SK-N-SH treated with all-trans-retinoic acid at 6 μM for 48 hours (cell line): ENCODE results near the gene STMND1.
"Not testable (repeated sequence)": the region's sequence is repeated elsewhere in the genome, so short reads cannot be mapped to it uniquely, and the experiment has no call there.

Experiments used
- ATAC-seq: fragments of 200-7000 bp; cut with Tn5 transposase; 3 replicates; pipeline ENCODE4 v1.9.1; 2020; ENCODE audit warnings: mild to moderate bottlenecking, moderate library complexity
- ARNTL ChIP-seq: fragments of 450-650 bp; formaldehyde crosslinking; IDR thresholded peaks from 2 replicates; pipeline ENCODE4 v1.5.0; 2020; ENCODE audit warnings: low read depth, mild to moderate bottlenecking, moderate library complexity, borderline replicate concordance
- BACH2 ChIP-seq: fragments of 250-450 bp; sonication (Bioruptor Pico); IDR thresholded peaks from 2 replicates; pipeline ENCODE4 v1.9.0; 2021; ENCODE audit warnings: mild to moderate bottlenecking, borderline replicate concordance
- CSDC2 ChIP-seq: fragments of 250-450 bp; sonication (Bioruptor Pico); IDR thresholded peaks from 2 replicates; pipeline ENCODE4 v1.5.0; 2020; ENCODE audit warnings: mild to moderate bottlenecking, moderate library complexity
- ESRRG ChIP-seq: fragments of 250-450 bp; sonication (Bioruptor Pico); IDR thresholded peaks from 2 replicates; pipeline ENCODE4 v1.6.1; 2021; ENCODE audit warnings: mild to moderate bottlenecking
- OSR1 ChIP-seq: fragments of 250-450 bp; sonication (Bioruptor Pico); IDR thresholded peaks from 2 replicates; pipeline ENCODE4 v1.8.0; 2022; ENCODE audit warnings: moderate library complexity, mild to moderate bottlenecking, inconsistent platforms
- PPARA ChIP-seq: fragments of 250-450 bp; sonication (Bioruptor Pico); IDR thresholded peaks from 2 replicates; pipeline ENCODE4 v1.5.0; 2020; ENCODE audit warnings: mild to moderate bottlenecking, borderline replicate concordance
- SNAI2 ChIP-seq: fragments of 250-450 bp; sonication (Bioruptor Pico); IDR thresholded peaks from 2 replicates; pipeline ENCODE4 v1.5.0; 2020; ENCODE audit warnings: mild to moderate bottlenecking, moderate library complexity
- TCF4 ChIP-seq: fragments of 250-450 bp; sonication (Bioruptor Pico); IDR thresholded peaks from 2 replicates; pipeline ENCODE4 v1.8.0; 2021; ENCODE audit warnings: mild to moderate bottlenecking, moderate library complexity, borderline replicate concordance
- TOX ChIP-seq: fragments of 250-450 bp; sonication (Bioruptor Pico); IDR thresholded peaks from 2 replicates; pipeline ENCODE4 v1.8.0; 2021; ENCODE audit warnings: mild to moderate bottlenecking, moderate library complexity, borderline replicate concordance
- ZC3H10 ChIP-seq: fragments of 250-450 bp; sonication (Bioruptor Pico); IDR thresholded peaks from 2 replicates; pipeline ENCODE4 v1.5.1; 2021; ENCODE audit warnings: mild to moderate bottlenecking, moderate library complexity
- ZNF565 ChIP-seq: fragments of 450-650 bp; formaldehyde crosslinking; conservative IDR thresholded peaks from 2 replicates; pipeline ENCODE4 v1.5.0; 2020; ENCODE audit warnings: low read depth, mild to moderate bottlenecking, moderate library complexity
- ZNF70 ChIP-seq: fragments of 450-650 bp; formaldehyde crosslinking; IDR thresholded peaks from 2 replicates; pipeline ENCODE4 v1.5.0; 2020; ENCODE audit warnings: mild to moderate bottlenecking, moderate library complexity
- ZNF8 ChIP-seq: fragments of 450-650 bp; formaldehyde crosslinking; IDR thresholded peaks from 2 replicates; pipeline ENCODE4 v1.5.0; 2020; ENCODE audit warnings: mild to moderate bottlenecking, moderate library complexity
- TF ChIP-seq, protein P1 (sequence below): fragments of 250-450 bp; sonication (Bioruptor Pico); IDR thresholded peaks from 2 replicates; pipeline ENCODE4 v1.8.0; 2020; ENCODE audit warnings: mild to moderate bottlenecking, moderate library complexity, borderline replicate concordance
- TF ChIP-seq, protein P2 (sequence below): fragments of 250-450 bp; sonication (Bioruptor Pico); IDR thresholded peaks from 2 replicates; pipeline ENCODE4 v1.5.0; 2020; ENCODE audit warnings: mild to moderate bottlenecking, moderate library complexity
- TF ChIP-seq, protein P3 (sequence below): fragments of 250-450 bp; sonication (Bioruptor Pico); IDR thresholded peaks from 2 replicates; pipeline ENCODE4 v1.5.1; 2021; ENCODE audit warnings: mild to moderate bottlenecking, moderate library complexity

STMND1 gene

DNA sequence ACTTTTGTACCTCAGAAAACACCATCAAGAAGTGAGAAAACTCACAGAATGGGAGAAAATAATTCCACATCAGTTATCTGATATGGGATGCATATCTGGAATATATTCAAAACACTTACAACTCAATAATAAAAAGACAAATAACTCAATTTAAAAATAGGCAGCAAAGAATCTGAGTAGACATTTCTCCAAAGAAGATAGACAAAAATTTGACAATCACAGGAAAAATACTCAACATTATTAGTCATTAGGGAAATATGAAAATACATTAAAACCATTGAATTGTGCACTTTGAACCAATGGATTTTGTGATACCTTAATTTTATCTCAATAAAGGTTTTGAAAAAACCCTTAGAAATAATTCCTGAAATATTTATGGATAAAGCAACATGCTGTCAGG lies 36.9 kb upstream of the STMND1 start (continued):
- TF ChIP-seq, protein P1, sequence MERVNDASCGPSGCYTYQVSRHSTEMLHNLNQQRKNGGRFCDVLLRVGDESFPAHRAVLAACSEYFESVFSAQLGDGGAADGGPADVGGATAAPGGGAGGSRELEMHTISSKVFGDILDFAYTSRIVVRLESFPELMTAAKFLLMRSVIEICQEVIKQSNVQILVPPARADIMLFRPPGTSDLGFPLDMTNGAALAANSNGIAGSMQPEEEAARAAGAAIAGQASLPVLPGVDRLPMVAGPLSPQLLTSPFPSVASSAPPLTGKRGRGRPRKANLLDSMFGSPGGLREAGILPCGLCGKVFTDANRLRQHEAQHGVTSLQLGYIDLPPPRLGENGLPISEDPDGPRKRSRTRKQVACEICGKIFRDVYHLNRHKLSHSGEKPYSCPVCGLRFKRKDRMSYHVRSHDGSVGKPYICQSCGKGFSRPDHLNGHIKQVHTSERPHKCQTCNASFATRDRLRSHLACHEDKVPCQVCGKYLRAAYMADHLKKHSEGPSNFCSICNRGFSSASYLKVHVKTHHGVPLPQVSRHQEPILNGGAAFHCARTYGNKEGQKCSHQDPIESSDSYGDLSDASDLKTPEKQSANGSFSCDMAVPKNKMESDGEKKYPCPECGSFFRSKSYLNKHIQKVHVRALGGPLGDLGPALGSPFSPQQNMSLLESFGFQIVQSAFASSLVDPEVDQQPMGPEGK: no peak
- TF ChIP-seq SNAI2 (no peak), ZNF565 (CRISPR knock-in tag) (no peak), PPARA (CRISPR knock-in tag) (no peak), ZNF8 (CRISPR knock-in tag) (no peak), CSDC2 (CRISPR knock-in tag) (no peak), TCF4 (CRISPR knock-in tag) (no peak), TOX (CRISPR knock-in tag) (no peak)

DNA sequence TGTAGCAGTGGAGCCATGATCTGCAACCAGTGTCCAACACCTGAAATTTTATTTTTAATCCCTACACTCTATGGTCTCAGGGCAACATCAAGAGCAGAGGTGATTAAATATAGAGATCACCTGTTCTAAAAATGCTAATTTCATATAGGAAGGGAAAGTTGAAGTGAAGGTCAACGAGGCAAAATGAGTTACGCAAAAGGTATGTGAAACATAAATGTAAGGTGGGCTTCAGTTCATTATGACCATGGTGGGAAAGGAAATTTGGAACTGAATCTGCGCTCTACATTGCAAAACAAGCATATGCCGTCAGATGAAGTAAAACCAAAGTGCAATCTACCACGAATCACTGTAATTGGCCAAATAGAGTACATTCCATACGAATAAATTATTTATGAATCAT lies 35.2 kb upstream of the STMND1 start:
- TF ChIP-seq TCF4 (CRISPR knock-in tag): no peak
- no peak for TF ChIP-seq CSDC2 (CRISPR knock-in tag)
- TF ChIP-seq ZNF8 (CRISPR knock-in tag): no peak
- TF ChIP-seq, protein P2, sequence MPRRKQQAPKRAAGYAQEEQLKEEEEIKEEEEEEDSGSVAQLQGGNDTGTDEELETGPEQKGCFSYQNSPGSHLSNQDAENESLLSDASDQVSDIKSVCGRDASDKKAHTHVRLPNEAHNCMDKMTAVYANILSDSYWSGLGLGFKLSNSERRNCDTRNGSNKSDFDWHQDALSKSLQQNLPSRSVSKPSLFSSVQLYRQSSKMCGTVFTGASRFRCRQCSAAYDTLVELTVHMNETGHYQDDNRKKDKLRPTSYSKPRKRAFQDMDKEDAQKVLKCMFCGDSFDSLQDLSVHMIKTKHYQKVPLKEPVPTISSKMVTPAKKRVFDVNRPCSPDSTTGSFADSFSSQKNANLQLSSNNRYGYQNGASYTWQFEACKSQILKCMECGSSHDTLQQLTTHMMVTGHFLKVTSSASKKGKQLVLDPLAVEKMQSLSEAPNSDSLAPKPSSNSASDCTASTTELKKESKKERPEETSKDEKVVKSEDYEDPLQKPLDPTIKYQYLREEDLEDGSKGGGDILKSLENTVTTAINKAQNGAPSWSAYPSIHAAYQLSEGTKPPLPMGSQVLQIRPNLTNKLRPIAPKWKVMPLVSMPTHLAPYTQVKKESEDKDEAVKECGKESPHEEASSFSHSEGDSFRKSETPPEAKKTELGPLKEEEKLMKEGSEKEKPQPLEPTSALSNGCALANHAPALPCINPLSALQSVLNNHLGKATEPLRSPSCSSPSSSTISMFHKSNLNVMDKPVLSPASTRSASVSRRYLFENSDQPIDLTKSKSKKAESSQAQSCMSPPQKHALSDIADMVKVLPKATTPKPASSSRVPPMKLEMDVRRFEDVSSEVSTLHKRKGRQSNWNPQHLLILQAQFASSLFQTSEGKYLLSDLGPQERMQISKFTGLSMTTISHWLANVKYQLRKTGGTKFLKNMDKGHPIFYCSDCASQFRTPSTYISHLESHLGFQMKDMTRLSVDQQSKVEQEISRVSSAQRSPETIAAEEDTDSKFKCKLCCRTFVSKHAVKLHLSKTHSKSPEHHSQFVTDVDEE (CRISPR knock-in tag): no peak
- no peak for TF ChIP-seq BACH2 (CRISPR knock-in tag)
- no peak for ATAC-seq

DNA sequence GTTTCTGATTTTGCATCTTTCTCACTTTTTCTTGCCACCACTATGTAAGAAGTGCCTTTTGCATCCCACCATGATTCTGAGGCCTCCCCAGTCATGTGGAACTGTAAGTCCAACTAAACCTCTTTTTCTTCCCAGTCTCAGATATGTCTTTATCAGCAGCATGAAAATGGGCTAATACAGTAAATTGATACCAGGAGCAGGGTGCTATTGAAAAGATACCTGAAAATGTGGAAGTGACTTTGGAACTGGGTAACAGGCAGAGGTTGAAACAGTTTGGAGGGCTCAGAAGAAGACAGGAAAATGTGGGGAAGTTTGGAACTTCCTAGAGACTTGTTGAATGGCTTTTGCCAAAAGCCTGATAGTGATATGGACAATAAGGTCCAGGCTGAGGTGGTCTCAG lies 32.9 kb upstream of the STMND1 start:
- not testable (repeated sequence) for ATAC-seq

GRCh38 chr6:17070400-17070799 lies 31.4 kb upstream of the STMND1 start:
- ATAC-seq: not testable (repeated sequence)

DNA sequence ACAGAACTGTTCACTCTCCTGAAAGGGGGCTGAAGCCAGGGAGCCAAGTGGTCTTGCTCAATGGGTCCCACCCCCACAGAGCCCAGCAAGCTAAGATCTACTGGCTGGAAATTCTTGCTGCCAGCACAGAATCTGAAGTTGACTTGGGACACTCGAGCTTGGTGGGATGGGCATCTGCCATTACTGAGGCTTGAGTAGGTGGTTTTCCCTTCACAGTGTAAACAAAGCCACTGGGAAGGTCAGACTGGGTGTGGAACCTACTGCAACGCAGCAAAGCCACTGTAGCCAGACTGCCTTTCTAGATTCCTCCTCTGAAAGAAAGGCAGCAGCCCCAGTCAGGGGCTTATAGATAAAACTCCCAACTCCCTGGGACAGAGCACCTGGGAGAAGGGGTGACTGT lies 28.3 kb upstream of the STMND1 start:
- ATAC-seq: not testable (repeated sequence)

DNA sequence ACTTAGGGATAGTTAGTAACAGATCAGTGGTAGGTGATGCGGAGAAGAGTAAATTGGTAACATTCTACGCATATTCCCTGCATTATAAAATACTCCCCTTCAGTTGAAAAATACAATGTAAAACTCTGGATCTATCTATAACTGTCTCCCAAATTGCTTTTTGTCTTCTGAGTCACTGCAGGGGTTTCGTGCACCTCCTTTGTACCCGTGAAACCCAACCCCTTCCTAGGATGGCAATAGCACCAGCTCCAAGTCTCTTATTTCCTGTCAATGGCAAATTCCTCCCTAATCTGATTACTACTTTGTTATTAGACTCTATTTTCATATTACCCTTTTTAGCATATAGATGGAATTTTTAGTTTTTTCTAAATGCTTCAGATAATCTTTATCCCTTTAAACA lies 20.6 kb upstream of the STMND1 start:
- TF ChIP-seq ZNF8 (CRISPR knock-in tag): no peak
- TF ChIP-seq TOX (CRISPR knock-in tag): no peak
- no peak for TF ChIP-seq ZNF70
- TF ChIP-seq, protein P2 (CRISPR knock-in tag): no peak
- TF ChIP-seq ARNTL: no peak
- ATAC-seq: peak; percentile 76

DNA sequence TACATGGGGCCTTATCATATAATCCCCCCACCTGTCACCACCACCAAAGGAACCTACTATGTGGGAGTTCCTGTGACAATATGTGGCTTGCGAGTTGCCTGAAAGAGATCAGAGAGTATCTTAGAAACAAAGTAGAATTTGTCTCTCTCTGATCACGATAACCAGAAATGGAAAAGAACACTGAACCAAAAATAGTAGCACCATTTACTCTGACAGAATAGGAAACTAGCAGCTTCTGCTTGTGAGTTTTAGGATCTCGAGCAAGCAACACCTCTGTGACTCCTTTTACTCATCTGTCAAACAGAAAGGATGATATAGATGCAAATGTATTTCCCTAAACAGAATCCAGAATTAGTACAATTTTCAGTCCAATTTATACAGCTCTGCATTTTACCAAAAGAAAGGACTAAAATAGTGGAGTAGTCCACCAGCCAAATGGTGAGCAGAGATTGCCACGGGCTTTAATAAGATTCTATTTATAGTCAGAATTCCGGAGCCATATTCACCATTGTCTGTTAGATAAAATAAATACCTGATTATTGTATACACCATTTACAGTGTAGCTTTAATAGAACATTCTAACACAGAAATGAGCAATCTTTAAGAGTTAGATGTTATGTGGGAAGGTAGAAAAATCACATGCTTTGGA lies 19.9 kb upstream of the STMND1 start:
- ATAC-seq: no peak
- TF ChIP-seq ARNTL: no peak
- no peak for TF ChIP-seq ESRRG (CRISPR knock-in tag)
- TF ChIP-seq OSR1: no peak
- TF ChIP-seq, protein P3, sequence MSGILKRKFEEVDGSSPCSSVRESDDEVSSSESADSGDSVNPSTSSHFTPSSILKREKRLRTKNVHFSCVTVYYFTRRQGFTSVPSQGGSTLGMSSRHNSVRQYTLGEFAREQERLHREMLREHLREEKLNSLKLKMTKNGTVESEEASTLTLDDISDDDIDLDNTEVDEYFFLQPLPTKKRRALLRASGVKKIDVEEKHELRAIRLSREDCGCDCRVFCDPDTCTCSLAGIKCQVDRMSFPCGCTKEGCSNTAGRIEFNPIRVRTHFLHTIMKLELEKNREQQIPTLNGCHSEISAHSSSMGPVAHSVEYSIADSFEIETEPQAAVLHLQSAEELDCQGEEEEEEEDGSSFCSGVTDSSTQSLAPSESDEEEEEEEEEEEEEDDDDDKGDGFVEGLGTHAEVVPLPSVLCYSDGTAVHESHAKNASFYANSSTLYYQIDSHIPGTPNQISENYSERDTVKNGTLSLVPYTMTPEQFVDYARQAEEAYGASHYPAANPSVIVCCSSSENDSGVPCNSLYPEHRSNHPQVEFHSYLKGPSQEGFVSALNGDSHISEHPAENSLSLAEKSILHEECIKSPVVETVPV (CRISPR knock-in tag): no peak
- TF ChIP-seq CSDC2 (CRISPR knock-in tag): no peak
- no peak for TF ChIP-seq TCF4 (CRISPR knock-in tag)
- no peak for TF ChIP-seq ZNF70
- TF ChIP-seq PPARA (CRISPR knock-in tag): no peak
- no peak for TF ChIP-seq ZNF8 (CRISPR knock-in tag)
- no peak for TF ChIP-seq TOX (CRISPR knock-in tag)
- TF ChIP-seq, protein P1: no peak
- TF ChIP-seq ZC3H10 (CRISPR knock-in tag): no peak
- TF ChIP-seq SNAI2: no peak
